Ascending aorta (tissue), 2 donors: ENCODE results near the gene SH2D4B. TPM values are rescaled to one million over a fixed set of nuclear protein-coding genes. Genes with fewer than 3 reads are reported as not detected.

Source experiments
- DNase-seq, 2 donors: peaks; one replicate each; pipeline ENCODE4 v3.0.0-alpha.2; 2019; ENCODE audit warnings: low spot score in 2 of 2
- H3K27ac ChIP-seq, 2 donors: fragments of 200-600 bp; sonication (generic); one replicate each; pipeline ENCODE4 v1.5.1; 2016 to 2017; ENCODE audit warnings: mild to moderate bottlenecking in 1 of 2
- H3K27me3 ChIP-seq: fragments of 200-600 bp; sonication (generic); one replicate; pipeline ENCODE4 v1.5.1; 2017
- H3K36me3 ChIP-seq, 2 donors: fragments of 200-600 bp; sonication (generic); one replicate each; pipeline ENCODE4 v1.5.1; 2016
- H3K4me1 ChIP-seq, 2 donors: fragments of 200-600 bp; sonication (generic); one replicate each; pipeline ENCODE4 v1.5.1; 2016 to 2017; ENCODE audit warnings: mild to moderate bottlenecking in 1 of 2
- H3K4me3 ChIP-seq, 2 donors: fragments of 200-600 bp; sonication (generic); one replicate each; pipeline ENCODE4 v1.5.1; 2016 to 2017; ENCODE audit warnings: mild to moderate bottlenecking in 1 of 2
- H3K9me3 ChIP-seq, 2 donors: fragments of 200-600 bp; sonication (generic); one replicate each; pipeline ENCODE4 v1.5.1; 2016
- intact Hi-C: fragments of 100-400 bp; cut with DNase I; formaldehyde crosslinking; loops from one replicate; pipeline ENCODE4 v1.15.1; 2023
- total RNA-seq: library from RNA; depleted of rRNA; stranded (reverse); fragments of >200 nt; gene quantifications from one replicate; pipeline ENCODE4 v1.1.0, GENCODE V29; 2016
- TF ChIP-seq, protein P1 (sequence below), 3 experiments: fragments of 200-600 bp in 2 of 3; fragments of 450-650 bp in 1 of 3; sonication (generic) in 2 of 3; IDR thresholded peaks; one replicate each; pipeline ENCODE4 v1.5.1; 2016 to 2019; ENCODE audit warnings: antibody characterized with exemption in 3 of 3, mild to moderate bottlenecking in 1 of 3, moderate library complexity in 1 of 3

The SH2D4B gene
- total RNA-seq, 1 donor from 2014 or later = not detected

DNA sequence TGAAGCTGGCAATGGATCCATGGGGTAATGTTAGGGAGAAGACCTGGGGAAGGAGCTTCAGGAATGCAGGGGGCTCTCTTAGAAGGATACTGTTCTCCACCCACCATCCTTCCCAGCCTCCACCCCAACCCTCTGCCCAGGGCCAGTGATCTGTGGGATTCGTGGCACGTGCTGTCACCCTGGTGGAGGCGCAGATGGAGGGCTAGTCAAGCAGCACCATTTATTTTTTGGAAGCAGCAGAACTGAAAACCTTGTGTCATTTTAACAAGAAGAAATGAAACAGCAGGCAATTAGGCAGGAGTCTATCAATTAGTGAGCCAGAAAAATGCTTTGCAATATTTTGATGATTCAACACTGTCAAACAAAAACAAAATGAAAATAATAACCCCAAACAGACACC, 155.9 kb downstream of the SH2D4B start:
- no peaks in the 10 kb centered on the region for H3K4me1 ChIP-seq
- H3K4me3 ChIP-seq = no peak overlapping the region
- no peaks in the 10 kb centered on the region for H3K36me3 ChIP-seq
- DNase-seq = no peak
- no peaks in the 10 kb centered on the region for H3K27me3 ChIP-seq
- H3K9me3 ChIP-seq = no peaks in the 10 kb centered on the region
- H3K27ac ChIP-seq = no peak overlapping the region
- TF ChIP-seq, protein P1, sequence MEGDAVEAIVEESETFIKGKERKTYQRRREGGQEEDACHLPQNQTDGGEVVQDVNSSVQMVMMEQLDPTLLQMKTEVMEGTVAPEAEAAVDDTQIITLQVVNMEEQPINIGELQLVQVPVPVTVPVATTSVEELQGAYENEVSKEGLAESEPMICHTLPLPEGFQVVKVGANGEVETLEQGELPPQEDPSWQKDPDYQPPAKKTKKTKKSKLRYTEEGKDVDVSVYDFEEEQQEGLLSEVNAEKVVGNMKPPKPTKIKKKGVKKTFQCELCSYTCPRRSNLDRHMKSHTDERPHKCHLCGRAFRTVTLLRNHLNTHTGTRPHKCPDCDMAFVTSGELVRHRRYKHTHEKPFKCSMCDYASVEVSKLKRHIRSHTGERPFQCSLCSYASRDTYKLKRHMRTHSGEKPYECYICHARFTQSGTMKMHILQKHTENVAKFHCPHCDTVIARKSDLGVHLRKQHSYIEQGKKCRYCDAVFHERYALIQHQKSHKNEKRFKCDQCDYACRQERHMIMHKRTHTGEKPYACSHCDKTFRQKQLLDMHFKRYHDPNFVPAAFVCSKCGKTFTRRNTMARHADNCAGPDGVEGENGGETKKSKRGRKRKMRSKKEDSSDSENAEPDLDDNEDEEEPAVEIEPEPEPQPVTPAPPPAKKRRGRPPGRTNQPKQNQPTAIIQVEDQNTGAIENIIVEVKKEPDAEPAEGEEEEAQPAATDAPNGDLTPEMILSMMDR (IDR thresholded peaks at IDR 0.05) = no peak
- intact Hi-C loops = no loop called here

DNA sequence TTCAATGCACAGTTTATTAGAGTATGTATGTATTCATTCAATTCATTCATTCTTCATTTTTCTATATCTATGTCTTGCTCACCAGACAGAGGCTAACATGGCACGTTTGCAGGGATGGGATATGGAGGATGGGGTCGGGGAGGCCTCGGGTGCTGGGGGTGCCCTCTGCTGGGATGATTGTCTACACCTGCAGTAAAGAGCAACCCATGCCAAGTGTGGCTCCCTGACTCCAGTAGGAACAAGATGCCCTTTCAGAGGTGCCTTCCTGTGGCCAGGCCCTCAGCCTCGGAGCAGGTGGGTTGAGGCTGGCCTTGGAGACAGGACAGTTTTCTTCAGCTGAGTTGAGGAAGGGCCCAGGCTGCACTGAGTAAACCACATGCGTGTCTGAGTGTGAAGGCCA, 157.2 kb downstream of the SH2D4B start:
- Histone ChIP-seq H3K36me3 (no peaks in the 10 kb centered on the region), H3K4me1 (peaks cover 0 to 2% of the 10 kb centered on the region in 2 donors), H3K27ac (no peak overlapping the region), H3K27me3 (no peaks in the 10 kb centered on the region), H3K9me3 (no peaks in the 10 kb centered on the region), H3K4me3 (no peak overlapping the region)
- intact Hi-C loops = no loop called here
- TF ChIP-seq, protein P1 (IDR thresholded peaks at IDR 0.05) = no peak
- DNase-seq = no peak

Other genes with a start within 250 kb of the SH2D4B start
- 0.32 TPM for gene MAT1A, start 248.2 kb upstream of the SH2D4B start, total RNA-seq
- not detected for gene DYDC1, start 181.1 kb upstream of the SH2D4B start, total RNA-seq
- not detected for gene DYDC2, start 181.1 kb upstream of the SH2D4B start, total RNA-seq
- 22.7 TPM for gene PRXL2A, start 129.4 kb upstream of the SH2D4B start, total RNA-seq
- gene TSPAN14, start 83.6 kb upstream of the SH2D4B start, total RNA-seq = 161 TPM